ENCODE results near the gene ABCA4.
"Not testable (repeated sequence)": the region's sequence is repeated elsewhere in the genome, so short reads cannot be mapped to it uniquely, and the experiment has no call there.

ABCA4 gene

GRCh38 chr1:94009304-94009703 lies 111.6 kb downstream of the ABCA4 start:
- no peak for FAIRE-seq

GRCh38 chr1:94006604-94007003 lies 114.3 kb downstream of the ABCA4 start:
- DNase-seq (ENCODE audit: insufficient read length, low spot score) (no peak), FAIRE-seq (no peak)
- no peak for TF ChIP-seq SPI1 (IDR thresholded peaks at IDR 0.05; ENCODE audit: low read depth, low read length)
- TF ChIP-seq POLR2A (IDR thresholded peaks at IDR 0.05; ENCODE audit: low read depth, low read length), result no peak
- no peak for TF ChIP-seq POLR2AphosphoS5 (IDR thresholded peaks at IDR 0.05; ENCODE audit: low read depth, low read length)
- no peak for TF ChIP-seq TAF1 (IDR thresholded peaks at IDR 0.05; ENCODE audit: low read depth, low read length)
- TF ChIP-seq POU2F2 (IDR thresholded peaks at IDR 0.05; ENCODE audit: low read depth, low read length), result no peak

More at GRCh38 chr1:94009304-94009703, 111.6 kb downstream of the ABCA4 start:
- DNase-seq (ENCODE audit: insufficient read length, low spot score), result no peak
- TF ChIP-seq POLR2AphosphoS5 (IDR thresholded peaks at IDR 0.05; ENCODE audit: low read depth, low read length) (no peak), PAX5 (IDR thresholded peaks at IDR 0.05; ENCODE audit: insufficient read depth, low read length, severe bottlenecking) (no peak), POLR2A (IDR thresholded peaks at IDR 0.05; ENCODE audit: low read depth, low read length) (no peak), SPI1 (IDR thresholded peaks at IDR 0.05; ENCODE audit: low read depth, low read length) (no peak), TAF1 (IDR thresholded peaks at IDR 0.05; ENCODE audit: low read depth, low read length) (no peak), POU2F2 (IDR thresholded peaks at IDR 0.05; ENCODE audit: low read depth, low read length) (no peak)

- TF ChIP-seq POLR2A (IDR thresholded peaks at IDR 0.05; ENCODE audit: low read depth, low read length) (no peak), POLR2AphosphoS5 (IDR thresholded peaks at IDR 0.05; ENCODE audit: low read depth, low read length) (no peak), POU2F2 (IDR thresholded peaks at IDR 0.05; ENCODE audit: low read depth, low read length) (no peak), PAX5 (IDR thresholded peaks at IDR 0.05; ENCODE audit: insufficient read depth, low read length, severe bottlenecking) (no peak), SPI1 (IDR thresholded peaks at IDR 0.05; ENCODE audit: low read depth, low read length) (no peak), TAF1 (IDR thresholded peaks at IDR 0.05; ENCODE audit: low read depth, low read length) (no peak)
- no peak for DNase-seq (ENCODE audit: insufficient read length, low spot score)
- FAIRE-seq, result no peak
Observed at GRCh38 chr1:94004924-94005323, 116.0 kb downstream of the ABCA4 start.

GRCh38 chr1:94002046-94002787 lies 118.7 kb downstream of the ABCA4 start:
- DNase-seq (ENCODE audit: insufficient read length, low spot score), result no peak
- no peak for FAIRE-seq
- TF ChIP-seq POLR2A (IDR thresholded peaks at IDR 0.05; ENCODE audit: low read depth, low read length) (no peak), SPI1 (IDR thresholded peaks at IDR 0.05; ENCODE audit: low read depth, low read length) (no peak), TAF1 (IDR thresholded peaks at IDR 0.05; ENCODE audit: low read depth, low read length) (no peak), POU2F2 (IDR thresholded peaks at IDR 0.05; ENCODE audit: low read depth, low read length) (no peak), PAX5 (IDR thresholded peaks at IDR 0.05; ENCODE audit: insufficient read depth, low read length, severe bottlenecking) (no peak), POLR2AphosphoS5 (IDR thresholded peaks at IDR 0.05; ENCODE audit: low read depth, low read length) (no peak)

- DNase-seq (ENCODE audit: insufficient read length, low spot score) (no peak), FAIRE-seq (no peak)
- TF ChIP-seq POU2F2 (IDR thresholded peaks at IDR 0.05; ENCODE audit: low read depth, low read length), result no peak
- TF ChIP-seq SPI1 (IDR thresholded peaks at IDR 0.05; ENCODE audit: low read depth, low read length), result no peak
- no peak for TF ChIP-seq POLR2A (IDR thresholded peaks at IDR 0.05; ENCODE audit: low read depth, low read length)
- TF ChIP-seq PAX5 (IDR thresholded peaks at IDR 0.05; ENCODE audit: insufficient read depth, low read length, severe bottlenecking), result no peak
- TF ChIP-seq POLR2AphosphoS5 (IDR thresholded peaks at IDR 0.05; ENCODE audit: low read depth, low read length), result no peak
- no peak for TF ChIP-seq TAF1 (IDR thresholded peaks at IDR 0.05; ENCODE audit: low read depth, low read length)
Observed at GRCh38 chr1:94001397-94002045, 119.4 kb downstream of the ABCA4 start.

GRCh38 chr1:94000510-94001282 lies 120.3 kb downstream of the ABCA4 start:
- TF ChIP-seq POU2F2 (IDR thresholded peaks at IDR 0.05; ENCODE audit: low read depth, low read length) (no peak), PAX5 (IDR thresholded peaks at IDR 0.05; ENCODE audit: insufficient read depth, low read length, severe bottlenecking) (no peak), POLR2AphosphoS5 (IDR thresholded peaks at IDR 0.05; ENCODE audit: low read depth, low read length) (no peak), TAF1 (IDR thresholded peaks at IDR 0.05; ENCODE audit: low read depth, low read length) (no peak), POLR2A (IDR thresholded peaks at IDR 0.05; ENCODE audit: low read depth, low read length) (no peak), SPI1 (IDR thresholded peaks at IDR 0.05; ENCODE audit: low read depth, low read length) (no peak)
- FAIRE-seq, result no peak
- DNase-seq (ENCODE audit: insufficient read length, low spot score), result no peak

GRCh38 chr1:93999840-94000415 lies 121.0 kb downstream of the ABCA4 start:
- DNase-seq (ENCODE audit: insufficient read length, low spot score) (no peak), FAIRE-seq (no peak)

GRCh38 chr1:93998532-93998931 lies 122.4 kb downstream of the ABCA4 start:
- FAIRE-seq; DNase-seq (ENCODE audit: insufficient read length, low spot score): not testable (repeated sequence)

More at GRCh38 chr1:93999840-94000415, 121.0 kb downstream of the ABCA4 start:
- TF ChIP-seq PAX5 (IDR thresholded peaks at IDR 0.05; ENCODE audit: insufficient read depth, low read length, severe bottlenecking) (no peak), POLR2AphosphoS5 (IDR thresholded peaks at IDR 0.05; ENCODE audit: low read depth, low read length) (no peak), TAF1 (IDR thresholded peaks at IDR 0.05; ENCODE audit: low read depth, low read length) (no peak), SPI1 (IDR thresholded peaks at IDR 0.05; ENCODE audit: low read depth, low read length) (no peak)

GRCh38 chr1:93997756-93998155 lies 123.2 kb downstream of the ABCA4 start:
- TF ChIP-seq POLR2AphosphoS5 (IDR thresholded peaks at IDR 0.05; ENCODE audit: low read depth, low read length), result no peak
- no peak for TF ChIP-seq POU2F2 (IDR thresholded peaks at IDR 0.05; ENCODE audit: low read depth, low read length)
- no peak for TF ChIP-seq TAF1 (IDR thresholded peaks at IDR 0.05; ENCODE audit: low read depth, low read length)
- TF ChIP-seq SPI1 (IDR thresholded peaks at IDR 0.05; ENCODE audit: low read depth, low read length), result no peak
- no peak for TF ChIP-seq PAX5 (IDR thresholded peaks at IDR 0.05; ENCODE audit: insufficient read depth, low read length, severe bottlenecking)
- TF ChIP-seq POLR2A (IDR thresholded peaks at IDR 0.05; ENCODE audit: low read depth, low read length), result no peak
- DNase-seq (ENCODE audit: insufficient read length, low spot score) (no peak), FAIRE-seq (no peak)

Measured in GM12891 (cell line).